ENCODE measurements around the gene CXXC4.
A peak's percentile ranks its signal among the peaks of the same experiment; 100 is the strongest.

The CXXC4 gene

DNA sequence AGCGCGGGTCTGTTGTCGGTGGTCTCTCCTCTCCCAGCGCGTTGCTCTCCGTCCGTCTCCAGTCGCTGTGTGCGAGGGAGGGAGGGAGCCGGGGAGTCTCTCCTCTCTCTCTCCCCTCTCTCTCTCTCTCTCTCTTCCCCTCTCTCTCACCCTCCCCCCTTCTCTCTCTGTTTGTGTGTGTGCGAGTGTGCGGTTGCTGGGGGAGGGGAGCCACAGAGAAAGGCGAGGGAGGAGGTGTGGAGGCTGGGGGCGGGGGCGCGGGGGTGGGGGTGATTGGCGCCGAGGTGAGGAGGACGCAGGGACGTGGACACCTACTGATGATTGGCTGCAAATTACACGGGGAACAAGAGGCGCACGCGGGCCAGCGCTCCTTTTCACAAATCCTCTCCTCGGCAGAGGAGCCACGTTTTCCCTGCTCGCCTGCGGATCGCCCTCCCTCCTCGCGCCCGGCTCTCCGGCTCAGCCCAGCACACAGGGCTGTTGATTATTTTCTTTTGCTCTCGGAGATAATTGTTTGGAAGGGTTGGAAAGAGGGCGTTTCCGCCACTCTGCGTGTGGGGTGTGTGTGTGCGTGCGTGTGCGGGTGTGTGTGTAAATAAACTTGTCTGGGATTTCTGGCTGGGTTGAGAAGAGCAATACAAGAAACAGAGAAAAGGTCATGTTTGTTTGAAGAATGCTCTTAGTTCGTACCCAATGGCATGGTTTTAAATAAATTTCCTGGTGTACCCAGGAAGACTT, at the start of gene CXXC4:
Gene CXXC4, minus strand, starts transcription at position 73 of the 738 bp plus-strand sequence. CDS start 3,092 bp downstream, outside the sequence.
- peak; percentile 48 for DNase-seq

DNA sequence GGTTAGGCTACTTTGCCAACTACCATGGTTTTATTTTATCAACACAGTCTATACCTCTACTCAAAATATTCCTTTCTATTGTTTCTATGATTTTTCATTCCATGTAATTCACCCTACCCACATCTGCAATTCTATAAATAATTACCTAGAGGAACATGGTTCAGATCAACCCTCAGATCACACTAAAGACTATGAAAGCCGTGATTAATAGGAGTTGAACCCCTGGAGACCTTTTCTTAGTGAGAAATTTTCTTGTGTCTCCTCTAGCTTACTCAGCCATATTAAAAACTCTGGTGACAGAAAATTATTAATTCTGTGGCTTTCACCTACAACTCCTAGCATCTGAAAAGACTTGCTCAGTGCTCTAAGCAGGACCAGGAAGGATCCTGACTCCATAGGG, 38.5 kb upstream of the CXXC4 start:
- DNase-seq: no peak

DNA sequence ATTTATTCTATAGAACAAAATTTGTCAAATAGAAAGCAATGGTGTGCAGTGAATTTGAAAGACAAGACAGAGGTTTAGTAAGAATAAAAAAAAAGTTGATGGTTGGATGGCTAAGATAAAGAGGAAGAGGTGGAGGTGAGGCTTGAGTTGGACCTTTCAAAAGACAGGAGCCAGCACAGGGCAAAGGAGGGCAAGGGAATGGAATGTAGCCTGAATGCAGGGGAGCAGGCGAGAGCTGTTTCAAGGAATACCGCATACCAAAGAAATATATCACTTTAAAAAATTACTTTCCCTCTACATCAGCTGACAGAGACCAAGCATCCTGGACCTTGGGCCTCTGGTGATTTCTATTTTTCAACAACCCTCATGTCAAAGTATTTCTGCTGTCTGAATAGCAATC, 38.0 kb upstream of the CXXC4 start:
- DNase-seq: no peak

DNA sequence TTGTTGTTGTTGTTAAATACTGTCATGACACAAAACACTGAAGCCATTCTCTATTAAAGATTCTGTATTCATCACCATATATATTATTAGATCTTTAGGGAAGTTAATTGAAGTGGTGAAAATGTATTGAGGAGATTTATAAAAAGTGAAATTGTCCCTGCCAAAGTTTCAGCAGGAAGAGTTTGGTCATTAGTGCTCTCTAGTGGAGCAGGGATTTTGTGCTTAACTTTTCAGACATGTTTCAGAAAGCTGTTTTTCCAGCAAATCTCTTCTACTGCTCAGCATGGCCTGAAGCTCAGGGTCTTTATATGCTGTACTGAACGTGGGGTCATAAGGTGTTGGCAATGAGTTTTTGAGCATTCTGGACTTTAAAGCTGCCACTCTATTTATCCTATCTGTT, 36.7 kb upstream of the CXXC4 start:
- no peak for DNase-seq

DNA sequence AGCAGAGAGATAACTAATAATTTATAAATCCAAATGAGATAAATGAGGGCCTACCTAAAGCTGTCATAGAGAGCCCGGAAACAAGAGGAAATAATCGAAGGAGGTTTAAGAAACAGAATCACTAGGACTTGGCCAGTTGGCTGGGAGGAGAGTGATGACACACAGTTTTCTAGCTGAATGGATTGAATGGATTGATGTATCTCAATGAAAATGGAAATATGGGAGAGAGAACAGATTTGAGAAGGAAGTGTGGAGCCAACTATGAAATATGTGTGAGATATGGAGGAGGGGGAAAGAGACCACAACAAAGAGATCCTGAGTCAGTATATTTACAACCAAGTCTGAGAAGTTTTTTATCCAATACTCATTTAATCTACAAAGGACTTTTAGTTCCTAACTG, 35.7 kb upstream of the CXXC4 start:
- DNase-seq: no peak

DNA sequence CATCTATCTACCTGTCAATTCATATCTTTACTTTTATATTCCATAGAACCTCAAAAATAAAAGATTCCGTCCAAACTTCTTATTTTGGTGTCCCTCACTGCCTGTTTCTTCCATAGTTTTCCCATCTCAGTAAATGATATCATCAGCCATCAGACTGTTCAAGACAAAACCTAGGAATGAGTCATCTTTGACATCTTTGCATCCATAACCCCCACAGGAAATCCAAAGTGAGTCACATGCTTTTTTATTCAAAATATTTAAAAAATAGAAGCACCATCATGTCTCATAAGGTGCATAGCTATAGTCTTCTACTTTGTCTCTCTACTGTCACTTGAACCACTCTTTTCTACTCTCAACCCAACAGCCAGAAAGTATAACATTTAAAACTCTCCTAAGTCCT, 29.9 kb upstream of the CXXC4 start:
- DNase-seq: no peak

DNA sequence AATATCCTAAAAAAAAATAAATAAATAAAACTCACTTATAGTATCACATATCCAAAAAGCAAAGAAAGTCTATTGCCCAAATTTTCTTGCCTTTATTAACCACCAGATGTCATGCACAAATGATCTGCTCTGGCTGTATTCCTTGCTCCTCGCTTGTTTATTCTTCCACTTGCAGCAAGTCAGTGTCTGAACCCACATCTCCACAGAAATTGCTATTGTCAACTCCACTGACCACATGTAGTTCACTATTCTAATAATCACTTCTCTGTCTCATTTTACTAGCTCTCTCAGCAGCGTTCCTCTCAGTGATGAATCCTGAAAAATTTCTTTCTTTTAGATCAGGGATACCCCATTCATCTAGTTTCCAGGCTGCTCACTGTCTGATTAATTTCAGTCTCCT, 29.3 kb upstream of the CXXC4 start:
- no peak for DNase-seq

DNA sequence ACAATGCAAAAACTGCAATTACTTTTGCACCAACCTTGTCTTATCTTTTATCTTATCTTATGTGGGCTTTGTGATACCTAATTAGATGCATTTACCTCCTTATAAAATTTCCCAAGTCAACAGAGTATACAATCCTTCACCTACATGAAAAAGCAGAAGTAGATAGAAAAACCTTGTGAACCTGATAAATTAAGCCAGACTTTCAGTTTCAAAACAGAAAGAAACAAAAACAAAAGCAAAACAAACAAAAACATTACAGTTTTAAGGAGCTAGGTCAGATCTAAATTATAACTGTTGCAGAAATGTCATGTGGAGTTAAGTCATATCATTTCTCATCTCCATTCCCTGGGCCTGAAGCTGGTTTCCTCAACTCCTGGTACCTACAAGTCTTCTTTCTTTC, 24.9 kb upstream of the CXXC4 start:
- DNase-seq: no peak

DNA sequence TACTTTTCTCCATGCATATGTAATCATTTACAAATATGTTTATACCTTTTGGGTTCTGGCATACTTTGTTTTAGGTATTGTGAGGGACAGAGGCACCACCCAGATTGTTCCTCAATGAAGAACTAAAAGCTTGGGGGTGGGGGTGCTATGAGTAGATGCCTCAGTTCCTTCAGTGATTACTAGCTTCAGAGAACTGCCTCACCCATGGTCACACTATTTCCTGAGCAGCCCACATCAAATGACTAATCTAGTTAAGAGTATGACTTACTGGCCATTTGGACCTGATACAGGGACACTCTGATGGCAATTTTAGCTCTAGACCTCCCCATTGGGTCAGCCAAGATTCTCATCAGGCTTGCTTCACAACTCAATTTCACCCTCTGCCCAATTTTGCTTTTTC, 22.2 kb upstream of the CXXC4 start:
- DNase-seq: no peak

DNA sequence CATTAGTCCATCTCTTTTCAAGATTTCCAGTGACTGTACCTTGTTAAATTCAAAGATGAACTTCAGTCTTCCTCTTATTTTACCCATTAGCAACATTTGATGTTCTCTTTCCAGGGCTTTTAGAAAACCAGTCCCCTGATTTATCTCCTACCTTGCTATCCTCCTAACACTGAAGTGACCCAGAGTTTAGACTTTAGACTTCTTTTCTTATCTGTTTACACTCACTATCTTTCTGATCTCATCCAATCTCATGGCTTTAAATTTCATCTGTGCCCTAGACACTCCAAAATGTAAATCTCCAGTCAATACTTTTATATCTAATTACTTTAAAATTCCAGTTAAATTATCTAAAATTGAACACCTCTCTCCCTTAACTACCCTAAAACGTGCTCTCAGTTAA, 13.5 kb upstream of the CXXC4 start:
- no peak for DNase-seq

DNA sequence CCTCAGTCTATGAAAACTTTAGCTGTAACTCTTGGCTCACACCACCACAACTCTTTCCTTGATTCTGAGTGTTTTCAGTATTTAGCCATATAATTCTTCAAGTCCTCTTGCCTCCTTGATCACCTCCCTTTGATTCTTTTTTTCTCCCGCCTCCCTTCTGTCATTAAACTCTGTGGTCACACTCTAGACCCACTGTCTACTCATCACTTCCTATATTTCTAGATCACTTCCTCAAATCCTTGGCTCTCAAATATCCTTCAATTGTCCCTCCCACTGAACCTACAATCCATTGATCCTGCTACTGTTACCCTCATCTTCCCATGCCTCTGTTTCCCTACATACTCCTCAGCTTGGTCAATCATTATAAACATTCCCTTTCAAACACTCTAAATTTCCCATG, 12.4 kb upstream of the CXXC4 start:
- DNase-seq: no peak

DNA sequence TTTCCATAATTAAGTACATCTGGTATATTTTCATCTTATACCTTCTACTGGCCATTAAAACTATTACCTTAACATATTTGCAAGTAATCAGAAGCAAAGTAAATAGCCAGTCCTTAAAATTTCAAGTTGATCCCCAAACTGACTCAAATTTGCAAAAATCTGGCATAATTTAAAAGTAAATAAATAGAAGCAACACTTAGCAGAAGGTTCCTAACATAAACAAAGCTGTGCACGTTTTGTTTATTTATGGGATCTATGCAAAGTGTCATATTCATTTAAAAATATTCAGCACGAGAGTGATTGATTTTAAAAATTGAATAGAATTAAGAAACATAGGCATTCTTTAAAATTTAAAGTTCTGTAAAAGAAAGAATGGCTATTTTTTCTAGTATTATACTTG, 9.8 kb upstream of the CXXC4 start:
- no peak for DNase-seq

DNA sequence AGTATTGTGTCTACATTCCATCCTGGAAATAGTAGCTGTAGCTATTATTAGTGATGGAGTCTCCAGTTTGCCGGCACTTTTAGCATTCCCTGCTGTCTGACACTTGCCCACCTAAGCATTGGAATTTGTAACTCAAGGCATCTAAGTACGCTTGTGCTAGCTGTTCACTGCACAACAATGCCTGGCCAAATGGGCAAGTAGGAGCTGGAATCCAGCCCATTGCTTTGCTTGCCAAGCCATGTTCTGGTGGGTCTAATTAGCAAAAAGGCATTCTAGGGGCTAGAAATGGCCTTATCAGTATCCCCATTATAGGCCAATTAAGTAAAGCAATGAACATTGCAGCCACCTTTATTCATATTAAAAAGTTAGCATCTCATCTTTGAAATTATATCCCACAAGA, 7.8 kb upstream of the CXXC4 start:
- DNase-seq: no peak

DNA sequence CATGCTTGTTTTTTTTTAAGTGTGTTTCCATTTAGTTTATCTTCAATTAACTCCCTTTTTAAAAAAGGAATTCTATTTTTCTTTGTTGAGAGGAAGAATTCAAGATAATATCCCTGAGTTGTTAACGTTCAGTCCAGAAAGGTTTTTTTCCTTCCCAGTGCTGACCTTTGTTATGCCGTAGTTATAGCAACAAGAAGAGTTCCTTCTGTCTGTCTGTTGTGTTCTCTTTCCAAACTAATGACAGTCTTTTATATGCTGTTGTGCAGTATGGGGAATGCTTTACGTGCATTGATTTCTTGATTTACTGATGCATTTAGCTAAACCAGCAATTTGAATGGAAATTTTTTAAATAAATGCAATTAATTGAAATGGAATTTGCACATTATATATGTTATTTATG, 6.6 kb upstream of the CXXC4 start:
- no peak for DNase-seq

DNA sequence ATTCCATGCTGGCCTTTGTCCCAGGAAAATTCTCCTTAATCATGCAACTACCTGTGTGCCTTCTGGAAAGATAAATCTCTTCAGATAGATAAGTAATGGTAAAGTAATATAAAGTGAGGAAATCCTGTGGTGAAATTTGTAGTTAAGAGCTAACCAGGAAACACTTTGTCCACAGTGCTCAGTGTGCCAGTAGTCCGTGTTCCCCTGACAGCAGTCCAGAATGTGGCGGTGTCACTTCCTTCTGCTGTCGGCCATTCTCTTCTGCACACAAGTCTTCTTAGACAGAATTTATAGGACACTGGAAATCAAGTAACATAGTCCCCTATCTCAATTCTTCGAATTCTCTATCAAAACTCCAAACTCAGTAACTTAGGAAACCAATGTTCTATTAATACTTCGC, 5.7 kb upstream of the CXXC4 start:
- no peak for DNase-seq

DNA sequence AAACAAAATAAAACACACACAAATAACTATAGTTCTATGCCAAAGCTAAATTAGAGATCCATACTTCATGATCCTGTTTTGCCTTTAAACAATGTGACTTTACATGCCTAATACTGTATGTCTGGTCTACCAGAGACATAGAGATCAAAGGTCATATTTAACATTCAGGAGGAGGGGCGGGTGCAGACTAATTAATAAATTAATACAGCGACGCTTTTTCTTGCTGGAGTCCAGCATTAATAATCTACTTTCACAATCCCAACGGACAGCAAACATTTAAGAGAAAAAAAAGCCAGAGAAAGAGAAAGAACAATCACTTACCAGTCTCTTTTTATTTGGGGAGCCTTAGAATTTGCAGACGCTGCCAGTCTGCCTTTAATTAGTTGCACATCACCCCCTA, 509 bp downstream of the CXXC4 start:
- no peak for DNase-seq

DNA sequence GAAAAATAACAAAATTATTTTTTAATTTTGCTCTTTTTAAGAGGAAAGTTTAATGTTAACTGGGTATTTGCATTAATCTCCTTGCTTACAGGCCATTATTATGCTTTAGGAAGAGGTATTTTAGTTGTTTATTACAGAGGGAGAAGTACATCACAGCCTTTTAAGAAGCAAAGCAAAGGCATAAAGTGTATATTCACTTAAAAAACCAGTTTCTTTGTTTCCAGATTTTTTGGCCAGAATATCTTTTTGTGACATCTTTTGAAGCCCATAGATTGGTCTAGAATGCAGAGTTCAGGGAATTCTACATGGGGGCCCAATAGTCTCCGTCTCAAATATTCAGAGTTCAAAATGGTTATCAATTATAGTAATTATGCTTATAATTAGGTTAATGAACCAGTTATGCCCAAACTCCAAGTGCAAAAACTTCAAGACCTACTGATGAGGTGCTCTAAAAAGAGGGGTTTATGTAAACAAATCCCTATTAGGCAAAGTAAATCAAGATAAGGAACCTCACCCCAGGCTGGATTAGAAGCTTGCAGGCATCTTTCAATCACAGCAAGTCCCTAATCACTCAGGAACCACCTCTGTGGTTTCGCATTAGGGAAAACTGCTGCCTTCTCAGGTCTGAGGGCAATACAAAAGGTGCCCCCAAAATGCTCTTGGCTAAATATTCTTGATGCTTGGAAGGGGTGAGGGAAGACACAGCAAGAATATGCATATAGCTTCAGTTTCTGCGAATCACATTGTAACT, 1.4 kb downstream of the CXXC4 start:
- no peak for DNase-seq

DNA sequence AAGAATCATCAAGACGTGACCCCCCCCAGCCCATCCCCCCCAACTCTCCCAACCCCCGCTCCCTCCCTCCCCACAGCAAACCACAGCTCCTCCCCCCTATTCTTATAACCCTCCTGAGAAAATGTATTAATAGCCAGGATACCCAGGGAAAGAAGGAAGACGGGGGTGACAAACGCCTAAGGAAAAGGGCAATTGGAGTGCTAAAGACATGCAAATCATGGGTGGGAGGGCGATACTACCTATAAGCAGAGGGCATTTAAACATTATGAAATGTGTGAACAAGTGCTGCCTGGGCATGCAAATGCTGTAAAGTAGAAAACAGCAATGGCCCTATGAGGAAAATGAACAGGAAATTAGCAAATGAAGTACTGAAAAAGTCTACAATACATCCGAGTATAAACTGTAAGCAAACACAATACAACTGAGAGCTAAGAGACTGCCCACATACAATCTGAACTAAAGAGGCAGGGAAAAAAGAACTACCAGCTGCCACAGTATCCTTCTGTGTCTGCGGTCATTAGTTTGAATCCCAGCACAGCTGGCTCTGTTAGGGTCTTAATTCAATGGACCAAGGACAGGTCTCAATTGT, 2.4 kb downstream of the CXXC4 start:
- DNase-seq: peak; percentile 57

DNA sequence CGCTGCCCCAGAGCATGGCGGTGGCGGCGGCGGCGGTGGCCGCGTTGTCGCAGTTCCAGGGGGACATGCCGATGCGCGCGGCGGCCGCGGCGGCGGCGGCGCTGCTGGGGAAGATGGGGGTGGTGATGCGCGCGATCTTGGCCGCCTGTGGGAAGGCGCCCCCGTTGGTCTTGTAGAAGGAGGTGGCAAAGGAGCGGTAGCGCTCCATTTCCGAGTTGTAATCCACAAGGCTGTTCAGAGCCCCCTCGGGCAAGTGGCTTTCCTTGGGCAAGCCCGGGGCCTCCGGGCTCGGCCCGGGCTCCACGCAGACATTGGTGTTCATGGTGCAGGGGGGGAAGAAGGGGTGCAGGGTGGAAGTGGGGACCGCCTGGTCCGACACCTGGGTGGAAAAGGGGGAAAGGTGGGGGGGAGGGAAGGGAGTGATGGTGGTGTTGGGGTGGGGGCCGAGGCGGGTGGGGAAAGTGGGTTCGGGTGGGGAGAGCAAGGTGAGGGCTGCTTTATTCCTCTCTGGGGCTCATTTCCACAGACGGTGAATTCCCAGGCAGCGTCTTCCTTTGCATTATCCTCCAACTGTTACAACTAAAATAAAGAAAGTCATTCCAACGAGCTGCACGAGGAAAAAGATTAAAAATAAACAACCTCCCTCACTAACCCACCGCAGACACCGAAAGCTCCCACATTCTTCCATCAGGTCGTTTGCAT, 3.1 kb downstream of the CXXC4 start:
- DNase-seq: peak; percentile 43

DNA sequence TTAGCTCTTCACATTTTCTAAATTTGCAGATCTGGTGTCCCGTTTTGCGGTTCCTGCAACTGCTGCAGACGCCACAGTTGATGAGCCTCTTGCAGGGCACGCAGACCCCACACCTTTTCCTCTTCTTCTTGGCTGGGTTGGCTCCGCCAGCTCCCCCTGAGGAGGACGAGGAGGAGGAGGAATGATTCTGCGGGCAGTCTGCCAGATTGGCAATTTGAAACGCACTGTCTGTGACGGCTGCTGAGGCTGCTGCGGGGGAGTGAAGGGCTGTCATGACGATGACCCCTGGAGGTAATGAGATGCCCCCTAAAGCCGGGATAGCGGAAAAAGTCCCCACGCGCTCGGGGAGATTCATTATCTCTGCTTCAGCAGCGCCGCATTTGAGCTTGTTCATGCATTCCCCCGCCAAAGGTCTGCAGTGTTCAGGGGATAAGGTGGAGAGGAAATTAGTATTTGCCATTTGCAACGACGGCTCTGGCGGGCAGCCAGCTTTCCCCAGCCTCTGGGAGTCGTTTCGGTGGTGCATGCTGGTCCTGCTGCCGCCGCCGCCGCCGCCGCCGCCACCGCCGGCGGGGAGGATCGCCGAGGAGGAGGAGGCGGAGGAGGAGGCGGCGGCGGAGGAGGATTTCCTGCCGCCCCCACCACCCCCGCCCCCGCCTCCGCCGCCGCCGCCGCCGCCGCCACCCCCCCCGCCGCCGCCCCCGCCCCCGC, 3.8 kb downstream of the CXXC4 start:
- peak; percentile 62 for DNase-seq

DNA sequence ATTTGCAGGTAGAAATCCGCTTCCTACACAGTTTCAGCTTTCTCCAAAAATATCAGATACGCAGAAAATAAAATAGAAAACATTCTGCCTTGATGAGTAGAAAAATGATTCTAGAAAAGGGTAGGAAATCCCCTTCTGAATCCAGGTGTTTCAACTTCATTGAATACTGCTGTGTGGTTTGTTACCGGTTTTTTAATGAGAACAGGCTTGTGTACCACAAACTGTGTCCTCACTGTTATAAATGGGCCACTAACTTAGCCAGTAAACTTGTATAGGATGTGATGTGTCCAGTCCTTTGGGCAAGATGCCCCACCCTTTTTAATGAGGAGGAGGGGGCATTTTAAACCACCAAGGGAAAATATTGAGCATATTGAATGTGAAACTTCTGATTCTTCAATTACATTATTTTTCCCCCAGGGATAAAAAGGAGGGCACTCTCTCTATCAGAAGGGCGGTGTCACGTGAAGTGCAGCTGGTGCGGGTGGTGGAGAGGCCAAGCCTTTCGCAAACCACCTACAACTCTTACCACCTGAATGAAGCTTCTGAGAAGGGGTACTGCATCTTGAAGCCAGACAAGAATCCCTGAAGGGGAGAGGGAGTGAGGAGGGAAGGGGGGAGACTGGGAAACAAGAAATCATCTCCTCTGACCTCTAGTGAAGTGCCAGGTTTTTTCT, 4.5 kb downstream of the CXXC4 start:
- no peak for DNase-seq

DNA sequence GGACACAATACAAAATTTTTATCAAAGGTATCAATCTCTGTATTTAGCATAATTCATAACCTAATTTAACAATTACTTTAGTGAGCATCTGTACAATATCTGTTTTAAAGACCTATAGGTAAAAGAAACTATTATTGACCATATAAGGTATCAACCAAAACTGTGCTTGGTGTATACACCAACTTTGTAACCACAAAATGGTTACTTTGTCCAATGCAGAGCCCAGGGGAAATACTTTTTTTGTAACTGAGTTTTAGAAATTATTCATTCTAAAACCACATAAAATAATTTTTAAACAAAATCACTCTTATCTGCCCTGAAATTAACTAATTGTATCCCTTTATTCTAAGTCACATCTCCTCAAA, 5.0 kb downstream of the CXXC4 start:
- no peak for DNase-seq

DNA sequence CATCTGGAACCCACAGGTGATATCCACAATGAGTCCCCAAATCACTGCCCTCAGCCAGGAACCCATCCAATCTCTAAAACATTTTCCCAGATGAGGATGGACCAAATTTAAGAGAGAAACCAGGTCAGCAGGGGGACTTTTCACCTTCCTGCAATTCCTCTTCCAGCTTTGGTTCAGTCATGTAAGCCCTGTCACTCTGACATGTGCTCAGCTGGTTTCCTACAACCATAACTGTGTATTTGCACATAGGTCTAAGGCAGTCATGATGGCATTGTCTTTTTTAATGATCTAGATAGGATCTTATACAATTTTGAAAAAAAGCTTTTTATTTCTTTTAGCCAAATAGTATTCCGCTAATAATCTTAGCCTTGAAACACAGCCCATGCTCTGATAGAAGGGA, 6.5 kb downstream of the CXXC4 start:
- no peak for DNase-seq

All from NCI-H526 treated with DMSO at 0.1 percent for 48 hours (cell line).